HL-60 (cell line): ENCODE results near the gene GHDC.

ENCODE experiments used
- CTCF ChIP-seq: IDR thresholded peaks from one replicate; pipeline ENCODE4 v1.5.1; 2011; ENCODE audit warnings: low read length, control low read depth, inconsistent platforms; ENCODE audit not compliant: insufficient read depth
- GABPA ChIP-seq: IDR thresholded peaks from 2 replicates; pipeline ENCODE4 v1.6.1; 2012; ENCODE audit warnings: low read depth
- REST ChIP-seq: IDR thresholded peaks from 2 replicates; pipeline ENCODE4 v1.6.1; 2012; ENCODE audit warnings: low read depth; ENCODE audit not compliant: insufficient replicate concordance

- TF ChIP-seq CTCF (no peak), GABPA (no peak), REST (no peak)
Observed at GRCh38 chr17:42178817-42179216, 15.5 kb downstream of the GHDC start.
